Fibroblast of pulmonary artery (primary cell): ENCODE measurements around the gene ZNF518B.
A peak's percentile ranks its signal among the peaks of the same experiment; 100 is the strongest.

ENCODE experiments used
- DNase-seq: peaks from one replicate; pipeline ENCODE4 v3.0.0-alpha.2; 2010; ENCODE audit warnings: low read depth
- H3K4me3 ChIP-seq: replicated peaks from 2 replicates; pipeline ENCODE4 v1.5.1; 2011; ENCODE audit warnings: low read depth, mild to moderate bottlenecking, control low read depth, low read length, moderate library complexity
- CTCF ChIP-seq: IDR thresholded peaks from 2 replicates; pipeline ENCODE4 v1.5.1; 2011; ENCODE audit warnings: mild to moderate bottlenecking, control low read depth, low read length, inconsistent platforms; ENCODE audit errors: missing control alignments

Gene ZNF518B

DNA sequence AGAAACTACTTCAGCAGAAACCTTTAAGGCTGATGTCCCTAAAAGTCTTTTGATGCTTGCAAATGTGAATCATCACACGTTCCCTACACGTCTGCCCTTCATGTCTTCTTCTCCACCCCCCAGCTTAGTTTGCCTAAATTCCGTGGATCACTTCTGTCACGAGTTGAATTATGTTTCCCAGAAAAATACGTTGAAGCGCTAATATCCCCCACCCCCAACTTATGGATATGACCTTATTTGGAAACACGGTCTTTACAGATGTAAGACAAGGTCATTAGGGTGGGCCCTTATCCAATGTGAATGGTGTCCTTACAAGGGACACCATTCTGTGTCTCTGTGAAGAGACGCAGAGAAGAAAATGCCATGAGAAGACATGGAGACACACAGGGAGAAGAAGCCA is 2.1 kb upstream of the ZNF518B start:
- no peak overlapping the region for H3K4me3 ChIP-seq
- TF ChIP-seq CTCF: no peak
- no peak for DNase-seq

DNA sequence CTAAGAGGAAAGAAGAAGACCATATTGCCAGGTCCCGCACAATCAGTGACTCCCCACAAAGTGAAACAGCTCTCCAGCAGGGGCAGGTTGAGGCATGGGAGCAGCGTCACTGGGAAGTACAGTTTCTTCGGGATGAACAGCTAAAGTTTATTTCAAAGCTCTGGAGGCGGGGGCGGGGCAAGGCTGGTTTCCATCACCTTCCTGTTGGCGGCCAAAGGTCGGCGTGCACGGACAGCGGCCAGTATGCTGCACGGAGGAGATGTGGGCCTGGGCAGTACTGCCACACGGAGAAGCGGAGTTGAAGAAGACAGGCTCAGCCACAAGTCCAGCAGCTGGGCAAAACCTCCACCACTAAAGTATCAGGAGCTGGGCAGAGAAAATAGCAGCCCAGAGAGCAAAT is 951 bp upstream of the ZNF518B start:
- no peak overlapping the region for H3K4me3 ChIP-seq
- TF ChIP-seq CTCF: no peak
- no peak for DNase-seq

DNA sequence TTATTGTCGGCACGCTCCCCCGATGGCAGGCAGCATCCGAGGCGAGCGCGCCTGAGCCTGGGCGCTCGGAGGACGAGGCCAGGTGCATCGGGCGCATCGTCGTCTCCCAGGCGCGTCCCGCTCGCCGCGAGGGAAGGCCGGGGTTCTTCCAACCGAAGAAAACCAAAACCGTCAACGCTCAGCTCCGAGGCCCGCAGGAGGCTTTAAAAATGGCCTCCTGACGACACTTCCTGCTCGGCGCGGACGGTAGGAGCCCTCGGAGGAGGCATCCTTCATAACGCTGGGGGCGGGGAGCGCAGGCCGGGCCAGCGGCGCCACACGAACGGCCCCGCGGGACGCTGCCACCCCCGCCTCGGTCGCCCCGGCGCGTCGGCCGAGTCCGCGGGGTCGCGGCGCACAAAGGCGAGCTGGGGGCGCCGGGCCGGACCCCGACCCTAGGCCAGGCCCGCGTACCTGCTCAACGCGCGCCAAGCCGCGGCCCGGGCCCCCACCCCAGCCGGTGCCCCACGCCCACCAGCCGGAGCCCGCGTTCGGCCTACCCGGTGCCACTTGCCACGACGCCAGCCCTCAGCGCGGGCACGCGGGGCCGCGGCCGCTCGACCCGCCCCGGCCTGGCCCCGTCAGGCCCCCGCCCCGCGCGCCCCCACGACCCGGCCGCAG is 501 bp downstream of the ZNF518B start:
- DNase-seq: peak; percentile 67
- peak overlapping the region; percentile 65 for H3K4me3 ChIP-seq

GRCh38 chr4:10456260-10456594 is 999 bp downstream of the ZNF518B start:
- DNase-seq: no peak
- TF ChIP-seq CTCF: no peak
- peak overlapping the region; percentile 65 for H3K4me3 ChIP-seq

More for the DNA sequence above, 501 bp downstream of the ZNF518B start:
- no peak for TF ChIP-seq CTCF

- no peak overlapping the region for H3K4me3 ChIP-seq
- no peak for DNase-seq
- TF ChIP-seq CTCF: no peak
Observed at GRCh38 chr4:10455133-10455532, 2.1 kb downstream of the ZNF518B start.

GRCh38 chr4:10454726-10455125 is 2.5 kb downstream of the ZNF518B start:
- TF ChIP-seq CTCF: no peak
- H3K4me3 ChIP-seq: no peak overlapping the region
- no peak for DNase-seq

GRCh38 chr4:10454121-10454520 is 3.1 kb downstream of the ZNF518B start:
- no peak overlapping the region for H3K4me3 ChIP-seq
- no peak for DNase-seq
- TF ChIP-seq CTCF: no peak
